Activated T-cell treated with anti-CD3 and anti-CD28 coated beads for 48 hours (primary cell): Measurements from ENCODE around the gene ISCA1.
A peak's percentile ranks its signal among the peaks of the same experiment; 100 is the strongest.
"Not testable (repeated sequence)": the region's sequence is repeated elsewhere in the genome, so short reads cannot be mapped to it uniquely, and the experiment has no call there.

Experiments used
- DNase-seq: peaks from one replicate; pipeline ENCODE4 v3.0.0-alpha.2; 2020; ENCODE audit warnings: low read depth

Gene ISCA1

GRCh38 chr9:86282077-86282978 is at the start of gene ISCA1:
TSS of gene ISCA1 (minus strand) at chr9:86282538. CDS start at chr9:86282458, 80 bp downstream.
- DNase-seq, result peak; percentile 98

- no peak for DNase-seq
These were observed 47.8 kb upstream of the ISCA1 start for GRCh38 chr9:86330186-86330585.

DNA sequence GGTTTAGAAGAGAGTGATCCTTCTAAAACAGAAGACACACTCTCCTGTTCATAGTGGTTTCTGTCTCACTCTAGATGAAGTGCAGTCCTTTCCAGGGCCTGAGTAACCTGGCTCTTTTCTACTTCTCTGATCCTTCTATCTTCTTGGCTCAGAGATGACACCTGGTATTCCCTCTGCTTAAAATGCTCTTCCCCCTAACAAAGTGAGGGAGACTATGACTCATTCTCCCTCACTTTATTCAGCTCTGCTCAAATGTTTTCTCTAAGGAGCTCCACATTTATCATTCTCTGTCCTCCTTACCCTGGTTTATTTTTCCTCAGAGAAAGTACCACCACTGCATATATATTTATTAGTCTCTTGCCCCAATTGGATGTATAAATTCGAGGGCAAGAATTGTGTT is 47.3 kb upstream of the ISCA1 start:
- DNase-seq, result no peak

DNA sequence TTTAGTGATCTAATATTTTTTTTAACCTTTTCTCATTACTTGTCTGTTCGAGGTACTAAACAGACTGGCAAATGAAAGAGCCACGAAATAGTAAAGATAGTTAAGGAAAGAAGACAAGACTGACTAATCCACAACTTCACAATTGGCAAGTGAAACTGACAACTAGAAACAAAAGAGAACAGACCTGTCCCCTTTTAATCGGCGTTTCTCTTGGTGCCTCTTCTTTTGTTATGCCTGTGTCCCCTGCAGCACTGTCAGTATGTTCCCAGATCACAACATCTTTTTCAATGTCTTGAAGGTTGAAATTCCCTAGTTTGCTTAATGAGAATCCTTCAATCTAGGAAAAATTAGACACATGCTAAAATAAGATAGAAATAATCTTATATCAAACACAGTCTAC is 45.8 kb upstream of the ISCA1 start:
- no peak for DNase-seq

DNA sequence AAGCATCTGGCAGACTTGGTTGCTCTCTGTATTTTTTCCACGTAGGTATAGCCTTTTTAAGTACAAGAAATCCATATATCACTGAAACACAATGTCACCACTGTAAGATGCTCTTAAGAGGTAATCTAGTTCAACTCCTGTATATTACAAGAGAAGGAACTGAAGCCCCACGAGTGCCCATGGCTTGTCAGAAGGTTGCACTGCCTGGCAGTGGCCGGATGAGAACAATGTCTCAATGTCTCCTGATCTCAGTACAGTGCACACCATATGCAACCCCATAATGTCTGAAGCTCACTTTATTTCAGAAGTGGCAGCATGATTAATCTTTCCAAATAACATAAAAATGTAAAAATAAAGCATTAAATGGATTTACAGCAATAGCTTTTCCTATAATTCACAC is 44.2 kb upstream of the ISCA1 start:
- no peak for DNase-seq

GRCh38 chr9:86324901-86325300 is 42.6 kb upstream of the ISCA1 start:
- DNase-seq, result no peak

GRCh38 chr9:86324308-86324707 is 42.0 kb upstream of the ISCA1 start:
- DNase-seq, result no peak

GRCh38 chr9:86322973-86323644 is 40.8 kb upstream of the ISCA1 start:
- DNase-seq, result no peak

GRCh38 chr9:86321373-86321772 is 39.0 kb upstream of the ISCA1 start:
- DNase-seq, result no peak

DNA sequence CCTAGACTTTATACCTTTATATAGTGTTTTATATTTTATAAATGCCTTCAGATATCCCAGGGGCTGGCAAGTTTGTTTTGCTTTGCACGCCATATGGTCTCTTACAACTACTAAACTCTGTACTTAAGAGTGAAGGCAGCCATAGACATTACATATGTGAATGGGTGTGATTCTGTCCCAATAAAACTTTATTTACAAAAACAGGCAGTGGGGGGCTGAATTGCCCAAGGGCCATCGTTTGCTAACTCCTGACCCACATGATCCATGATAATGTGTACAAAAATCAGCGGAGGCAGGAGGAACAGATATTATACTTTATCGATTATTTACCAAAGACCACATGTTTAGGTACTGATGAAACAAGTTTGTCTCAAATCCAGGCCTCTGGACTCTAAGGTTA is 35.8 kb upstream of the ISCA1 start:
- DNase-seq, result no peak

DNA sequence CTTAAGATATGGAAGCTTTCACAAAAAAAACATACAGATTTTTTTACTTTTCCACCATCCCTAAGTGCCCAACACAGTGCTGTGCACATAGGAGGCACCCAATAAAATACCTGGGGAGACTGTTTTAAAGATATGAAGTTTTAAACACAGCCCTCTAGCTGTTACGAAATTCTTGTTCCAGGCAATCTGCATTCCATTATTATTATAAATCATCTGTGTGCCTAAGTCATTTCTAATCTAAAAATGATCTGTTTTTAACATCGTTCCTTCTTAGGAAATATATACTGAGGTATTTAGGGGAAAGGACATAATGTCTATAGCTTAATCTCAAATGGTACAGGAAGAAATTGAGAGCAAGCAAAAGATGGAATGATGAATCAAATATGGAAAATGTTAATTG is 32.7 kb upstream of the ISCA1 start:
- DNase-seq, result no peak

DNA sequence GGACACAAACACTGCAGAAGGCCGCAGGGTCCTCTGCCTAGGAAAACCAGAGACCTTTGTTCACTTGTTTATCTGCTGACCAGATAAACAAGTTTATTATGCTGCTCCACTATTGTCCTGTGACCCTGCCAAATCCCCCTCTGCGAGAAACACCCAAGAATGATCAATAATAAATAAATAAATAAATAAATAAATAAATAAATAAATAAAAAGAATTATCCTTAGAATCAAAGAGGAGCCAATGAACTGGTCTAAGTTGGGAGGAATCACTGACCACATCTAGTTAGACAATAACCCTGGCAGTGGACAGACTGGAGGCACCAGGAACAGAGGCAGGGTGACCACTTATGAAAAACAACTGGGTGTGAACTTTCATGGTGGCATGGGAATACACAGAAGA is 30.6 kb upstream of the ISCA1 start:
- DNase-seq, result not testable (repeated sequence)

- DNase-seq, result no peak
These were observed 26.3 kb upstream of the ISCA1 start for GRCh38 chr9:86308687-86309086.

DNA sequence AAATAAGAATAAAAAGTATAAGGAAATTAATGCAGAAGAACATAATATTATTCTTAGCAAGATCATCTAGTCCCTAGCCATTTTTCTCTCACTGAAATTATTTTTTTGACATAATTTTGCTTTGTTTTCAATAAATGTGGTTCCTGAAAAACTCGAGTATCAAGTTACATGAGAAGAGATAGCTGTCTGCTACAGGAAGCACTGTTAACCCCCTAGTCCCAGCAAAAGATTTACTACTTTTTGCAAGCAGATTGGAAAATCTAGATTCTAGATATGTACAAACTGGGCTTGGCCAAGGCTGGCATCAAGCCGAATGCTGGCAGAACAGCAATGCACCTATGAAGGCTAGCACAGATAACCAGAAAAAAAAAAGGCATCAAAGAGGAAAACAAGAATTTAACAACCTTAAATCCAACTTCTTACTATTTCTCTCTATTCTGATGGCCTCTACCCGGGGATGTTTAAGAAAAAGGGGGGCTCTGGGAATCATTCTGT is 21.9 kb upstream of the ISCA1 start:
- no peak for DNase-seq

GRCh38 chr9:86303316-86303975 is 21.1 kb upstream of the ISCA1 start:
- DNase-seq, result no peak

DNA sequence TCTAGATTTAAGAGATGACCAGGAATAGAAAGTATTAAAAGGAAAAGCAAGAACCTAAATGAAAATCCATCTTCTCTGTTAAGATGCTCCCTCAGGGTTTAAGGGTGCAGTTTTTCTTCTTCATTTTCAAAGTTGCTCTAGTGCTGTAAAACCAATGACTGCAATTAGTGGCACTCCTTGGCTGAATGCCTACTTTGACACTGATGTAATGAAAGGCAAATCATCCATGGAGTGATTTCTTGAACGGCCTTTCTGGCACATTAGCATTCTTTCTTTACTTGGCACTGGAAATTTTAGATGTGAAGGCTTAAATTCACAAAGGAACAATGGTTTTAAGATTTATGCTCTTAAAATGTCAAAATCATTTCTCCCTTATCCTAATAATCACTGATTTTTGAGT is 19.3 kb upstream of the ISCA1 start:
- DNase-seq, result no peak

DNA sequence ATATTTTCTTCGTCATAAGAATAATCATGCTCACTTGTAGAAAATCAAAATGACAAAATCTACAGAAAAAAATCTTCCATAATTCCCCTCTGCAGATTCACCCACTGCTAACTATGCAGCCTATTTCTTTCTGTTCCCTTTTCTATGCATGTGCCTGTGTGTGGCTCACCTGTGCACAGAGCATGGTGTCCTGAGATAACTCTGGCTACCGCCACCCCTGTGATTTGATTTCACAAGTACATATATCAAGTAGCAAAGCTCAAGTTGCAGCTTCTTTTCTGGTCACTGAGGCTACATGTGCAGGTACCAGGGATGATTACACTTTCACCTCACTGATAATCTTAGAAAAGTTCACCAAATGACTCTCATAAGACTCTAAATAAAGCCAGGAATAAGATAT is 18.4 kb upstream of the ISCA1 start:
- DNase-seq, result no peak

DNA sequence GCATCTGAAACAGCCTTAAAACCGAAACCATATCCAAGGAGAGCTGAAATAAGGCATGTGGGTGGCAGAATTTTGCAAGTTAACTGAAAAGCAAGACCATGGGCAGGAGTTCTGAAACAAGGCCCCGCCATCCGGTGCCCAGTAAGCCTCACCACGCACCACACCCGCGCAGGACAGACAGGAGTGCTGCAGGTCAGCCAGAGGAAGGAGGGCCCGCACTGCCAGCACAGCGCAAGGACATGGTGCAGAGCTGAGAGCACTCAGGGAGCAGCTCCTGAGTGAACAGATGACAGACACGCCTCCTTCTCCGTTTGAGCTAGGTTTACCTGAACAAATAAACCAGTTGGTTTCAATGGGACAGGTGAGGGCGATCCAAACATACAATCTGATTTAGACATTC is 16.5 kb upstream of the ISCA1 start:
- no peak for DNase-seq

GRCh38 chr9:86290341-86290740 is 8.0 kb upstream of the ISCA1 start:
- DNase-seq, result not testable (repeated sequence)

DNA sequence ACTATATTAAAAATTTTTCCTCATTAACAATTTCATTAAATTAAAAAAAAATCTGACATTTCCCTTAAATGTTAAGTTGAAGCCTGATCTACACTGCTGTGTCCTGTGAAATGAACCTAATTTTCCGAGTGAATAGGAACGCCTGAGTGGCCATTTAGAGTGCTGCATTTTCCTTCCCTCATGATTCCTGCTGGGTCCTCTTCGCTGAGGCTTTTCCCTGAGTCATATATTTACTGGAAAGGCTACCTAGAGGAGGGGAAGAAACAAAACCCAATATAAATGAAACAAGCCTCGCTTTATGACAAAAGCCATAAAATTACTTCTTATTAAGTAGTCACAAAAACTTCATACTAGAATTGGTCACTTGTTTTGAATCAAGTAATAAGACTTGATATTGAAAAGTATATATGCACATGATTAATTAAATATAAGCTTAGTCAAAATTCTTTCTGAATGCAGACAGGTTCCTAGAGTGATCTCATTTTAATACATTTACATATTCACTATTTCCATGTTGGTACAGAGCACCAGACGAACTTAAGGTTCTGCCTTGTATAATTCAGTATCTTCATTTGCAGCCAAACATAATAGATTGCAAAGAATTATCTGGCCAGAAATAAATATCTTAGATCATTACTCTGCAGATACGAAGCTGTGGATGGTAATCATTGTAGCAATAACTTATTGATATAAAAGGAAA is 6.3 kb upstream of the ISCA1 start:
- DNase-seq, result no peak

GRCh38 chr9:86287013-86287412 is 4.7 kb upstream of the ISCA1 start:
- DNase-seq, result no peak

DNA sequence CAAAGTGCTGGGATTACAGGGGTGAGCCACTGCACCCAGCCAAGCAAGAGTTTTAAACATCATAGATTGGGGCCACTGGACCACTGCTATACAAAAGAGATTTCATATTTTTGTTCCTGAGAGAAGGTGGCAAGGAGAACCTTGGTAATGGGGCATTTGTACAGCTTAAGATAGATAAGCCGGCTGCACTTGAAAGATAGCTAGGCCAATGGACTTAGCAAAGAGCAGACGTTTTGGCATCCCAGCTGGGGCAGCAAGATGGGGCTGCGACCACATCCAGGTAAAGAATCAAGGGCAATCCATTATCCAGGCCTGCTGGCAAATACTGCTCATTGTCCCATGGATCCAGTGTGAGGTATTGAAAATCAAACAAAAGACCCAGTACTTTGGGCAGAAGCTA is 3.9 kb upstream of the ISCA1 start:
- DNase-seq, result no peak
